ENCODE results near the gene PHC2. TPM values are rescaled to one million over a fixed set of nuclear protein-coding genes. Genes with fewer than 3 reads are reported as not detected.

Gene PHC2
- total RNA-seq, 1 donor from 2014 or later = 105 TPM

- TF ChIP-seq CTCF (IDR thresholded peaks at IDR 0.05) = no peak
- ATAC-seq = no peak
- Histone ChIP-seq H3K27me3 (ENCODE audit: low read depth) (no peaks in the 10 kb centered on the region), H3K9me3 (no peaks in the 10 kb centered on the region), H3K36me3 (no peaks in the 10 kb centered on the region), H3K4me1 (peaks cover 63% of the 10 kb centered on the region), H3K4me3 (peak overlapping the region; percentile 70), H3K27ac (peak overlapping the region; percentile 96)
- no peak for DNase-seq
- intact Hi-C loops (cut with DNase I) = no loop called here
Observed at GRCh38 chr1:33348194-33348593, 82.7 kb downstream of the PHC2 start.

- peaks cover 5% of the 10 kb centered on the region for H3K36me3 ChIP-seq
- H3K27ac ChIP-seq = peak overlapping the region; percentile 96
- TF ChIP-seq CTCF (IDR thresholded peaks at IDR 0.05) = no peak
- H3K4me1 ChIP-seq = peaks cover 69% of the 10 kb centered on the region
- peak overlapping the region; percentile 70 for H3K4me3 ChIP-seq
- intact Hi-C loops (cut with DNase I) = no loop called here
- no peaks in the 10 kb centered on the region for H3K9me3 ChIP-seq
- DNase-seq (no peak), ATAC-seq (no peak)
- no peaks in the 10 kb centered on the region for H3K27me3 ChIP-seq (ENCODE audit: low read depth)
Observed at GRCh38 chr1:33347650-33347992, 83.3 kb downstream of the PHC2 start.

DNA sequence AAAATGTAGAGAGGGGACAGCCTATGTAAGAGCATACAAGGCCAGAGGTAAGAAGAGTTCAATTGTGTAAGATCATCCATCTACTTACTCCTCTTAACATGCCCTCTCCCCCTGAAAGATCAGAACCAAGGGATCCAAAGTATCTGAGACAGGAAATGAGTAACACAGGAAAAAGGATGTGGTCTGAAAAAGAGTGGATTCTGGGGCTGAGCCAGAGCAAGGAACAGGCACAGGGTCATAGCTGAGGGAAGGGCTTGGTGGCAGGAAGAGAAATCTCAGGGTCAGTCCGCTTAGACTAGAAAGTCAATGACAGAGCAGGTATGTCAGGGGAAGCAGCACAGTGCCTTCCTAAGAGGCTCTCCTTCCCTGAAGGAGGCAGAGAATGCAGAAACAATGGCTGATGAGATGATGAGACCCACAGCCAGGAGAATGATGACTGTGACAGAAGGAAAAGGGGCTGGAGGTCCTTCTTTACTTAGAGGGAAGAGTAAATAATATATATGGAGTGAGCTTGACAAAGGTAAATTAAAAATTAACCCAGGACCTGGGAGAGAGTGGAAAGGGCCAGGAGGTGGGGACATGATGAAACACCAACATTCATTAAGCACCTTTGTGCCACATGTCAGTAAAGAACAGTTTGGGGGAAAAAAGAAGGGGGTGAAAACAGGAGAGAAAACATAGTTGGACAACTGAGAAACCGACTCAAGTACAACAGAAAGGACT is 83.8 kb downstream of the PHC2 start:
- intact Hi-C loops (cut with DNase I) = no loop called here
- peak overlapping the region; percentile 96 for H3K27ac ChIP-seq
- H3K9me3 ChIP-seq = no peaks in the 10 kb centered on the region
- TF ChIP-seq CTCF (IDR thresholded peaks at IDR 0.05) = no peak
- peaks cover 74% of the 10 kb centered on the region for H3K4me1 ChIP-seq
- peaks cover 5% of the 10 kb centered on the region for H3K36me3 ChIP-seq
- H3K27me3 ChIP-seq (ENCODE audit: low read depth) = no peaks in the 10 kb centered on the region
- ATAC-seq = peak; percentile 16 to 53
- peak overlapping the region; percentile 70 for H3K4me3 ChIP-seq
- no peak for DNase-seq

- intact Hi-C loops (cut with DNase I) = no loop called here
- TF ChIP-seq CTCF (IDR thresholded peaks at IDR 0.05) = no peak
- Histone ChIP-seq H3K4me1 (peaks cover 80% of the 10 kb centered on the region), H3K9me3 (no peaks in the 10 kb centered on the region), H3K27me3 (ENCODE audit: low read depth) (no peaks in the 10 kb centered on the region), H3K4me3 (peak overlapping the region; percentile 70), H3K36me3 (peaks cover 5% of the 10 kb centered on the region), H3K27ac (peak overlapping the region; percentile 96)
- DNase-seq (no peak), ATAC-seq (no peak)
Observed at GRCh38 chr1:33346533-33346926, 84.4 kb downstream of the PHC2 start.

GRCh38 chr1:33344896-33345560 is 85.9 kb downstream of the PHC2 start:
- TF ChIP-seq CTCF (IDR thresholded peaks at IDR 0.05) = no peak
- peak overlapping the region; percentile 96 for H3K27ac ChIP-seq
- no peak for DNase-seq

More at GRCh38 chr1:33344896-33345560, 85.9 kb downstream of the PHC2 start:
- no peak for ATAC-seq
- Histone ChIP-seq H3K4me1 (peaks cover 85% of the 10 kb centered on the region), H3K9me3 (no peaks in the 10 kb centered on the region), H3K27me3 (ENCODE audit: low read depth) (no peaks in the 10 kb centered on the region), H3K4me3 (no peak overlapping the region), H3K36me3 (peaks cover 5% of the 10 kb centered on the region)
- intact Hi-C loops (cut with DNase I) = no loop called here
